ENCODE data around the gene SLC49A4.

SLC49A4 gene

GRCh38 chr3:122859021-122859805 is 64.3 kb downstream of the SLC49A4 start:
- DNase-seq = no peak

GRCh38 chr3:122862381-122862780 is 67.5 kb downstream of the SLC49A4 start:
- no peak for DNase-seq

- DNase-seq = no peak
Measured at GRCh38 chr3:122864498-122864897, 69.6 kb downstream of the SLC49A4 start.

- DNase-seq = no peak
Measured at GRCh38 chr3:122868322-122868721, 73.5 kb downstream of the SLC49A4 start.

- no peak for DNase-seq
Measured at GRCh38 chr3:122873741-122874515, 79.1 kb downstream of the SLC49A4 start.

GRCh38 chr3:122875547-122876127 is 80.8 kb downstream of the SLC49A4 start:
- no peak for DNase-seq

- DNase-seq = no peak
Measured at GRCh38 chr3:122880173-122880572, 85.3 kb downstream of the SLC49A4 start.

- DNase-seq = no peak
Measured at GRCh38 chr3:122880624-122881023, 85.8 kb downstream of the SLC49A4 start.

- DNase-seq = no peak
Measured at GRCh38 chr3:122882361-122882947, 87.6 kb downstream of the SLC49A4 start.

GRCh38 chr3:122886251-122886650 is 91.4 kb downstream of the SLC49A4 start:
- no peak for DNase-seq

- no peak for DNase-seq
Measured at GRCh38 chr3:122886946-122887345, 92.1 kb downstream of the SLC49A4 start.

- peak; percentile 28 for DNase-seq
Measured at GRCh38 chr3:122890077-122890719, 95.3 kb downstream of the SLC49A4 start.

- no peak for DNase-seq
Measured at GRCh38 chr3:122890720-122891220, 95.9 kb downstream of the SLC49A4 start.

- DNase-seq = no peak
Measured at GRCh38 chr3:122892118-122892960, 97.5 kb downstream of the SLC49A4 start.

GRCh38 chr3:122893282-122893681 is 98.4 kb downstream of the SLC49A4 start:
- no peak for DNase-seq

GRCh38 chr3:122893754-122894668 is 99.1 kb downstream of the SLC49A4 start:
- no peak for DNase-seq

GRCh38 chr3:122898298-122898697 is 103.4 kb downstream of the SLC49A4 start:
- DNase-seq = no peak

- no peak for DNase-seq
Measured at GRCh38 chr3:122902326-122902725, 107.5 kb downstream of the SLC49A4 start.

- no peak for DNase-seq
Measured at GRCh38 chr3:122903171-122903570, 108.3 kb downstream of the SLC49A4 start.

GRCh38 chr3:122907471-122907870 is 112.6 kb downstream of the SLC49A4 start:
- DNase-seq = no peak

- no peak for DNase-seq
Measured at GRCh38 chr3:122908251-122908650, 113.4 kb downstream of the SLC49A4 start.

Measured in hematopoietic multipotent progenitor cell treated with erythropoietin and hydrocortisone succinate and interleukin-3 and kit ligand, for 8 days (in vitro differentiated cells).